Neural progenitor cell (in vitro differentiated cells): ENCODE measurements around the gene PRRC1.

ENCODE experiments used
- CTCF ChIP-seq: fragments of 200-600 bp; sonication (generic); IDR thresholded peaks from 2 replicates; pipeline ENCODE4 v1.5.1; 2017; ENCODE audit warnings: antibody characterized with exemption, mild to moderate bottlenecking
- EZH2 ChIP-seq: fragments of 200-600 bp; sonication (generic); IDR thresholded peaks from 2 replicates; pipeline ENCODE4 v1.6.1; 2017; ENCODE audit warnings: antibody characterized with exemption, mild to moderate bottlenecking, moderate library complexity
- EZH2phosphoT487 ChIP-seq: fragments of 200-600 bp; sonication (generic); IDR thresholded peaks from 2 replicates; pipeline ENCODE4 v1.6.1; 2017; ENCODE audit warnings: antibody characterized with exemption

GRCh38 chr5:127519527-127519926 is 2.1 kb downstream of the PRRC1 start:
- no peak for TF ChIP-seq CTCF
- TF ChIP-seq EZH2, result no peak
- TF ChIP-seq EZH2phosphoT487, result no peak
